Left cardiac atrium (tissue), 4 donors: ENCODE measurements around the gene RPS6KC1. TPM values are rescaled to one million over a fixed set of nuclear protein-coding genes. Genes with fewer than 3 reads are reported as not detected.
"Not testable (repeated sequence)": the region's sequence is repeated elsewhere in the genome, so short reads cannot be mapped to it uniquely, and the experiment has no call there.

Experiments used
- ATAC-seq, 2 donors: fragments of 200-7000 bp; cut with Tn5 transposase; one replicate each; pipeline ENCODE4 v1.9.1; 2020; ENCODE audit warnings: mild to moderate bottlenecking in 2 of 2, moderate library complexity in 2 of 2
- DNase-seq: peaks from one replicate; pipeline ENCODE4 v3.0.0-alpha.2; 2020
- intact Hi-C, 2 donors: fragments of 100-400 bp; cut with DNase I; formaldehyde crosslinking; loops; one replicate each; pipeline versions ENCODE4 v1.14.1 to v1.15.1; 2022 to 2023
- total RNA-seq, 2 donors: library from RNA; stranded (reverse); fragmentation: NEBNext Ultra II Directional; extraction: Animal tissue kit (Norgen Biotek cat#: 25700); gene quantifications; one replicate each; pipeline ENCODE4 v1.2.1, GENCODE V29; 2021
- donor health status: DM: no; HTN: yes; CAD: no.
- donor health status: DM: no; HTN: yes; CAD: no; lungs with severe emphysema.
- donor health status: DM: yes; HTN: yes; CAD: no.
- donor health status: Dilated cardiomyopathy.

Gene RPS6KC1
- total RNA-seq, 2 donors from 2014 or later = 10.0 to 11.8 TPM

DNA sequence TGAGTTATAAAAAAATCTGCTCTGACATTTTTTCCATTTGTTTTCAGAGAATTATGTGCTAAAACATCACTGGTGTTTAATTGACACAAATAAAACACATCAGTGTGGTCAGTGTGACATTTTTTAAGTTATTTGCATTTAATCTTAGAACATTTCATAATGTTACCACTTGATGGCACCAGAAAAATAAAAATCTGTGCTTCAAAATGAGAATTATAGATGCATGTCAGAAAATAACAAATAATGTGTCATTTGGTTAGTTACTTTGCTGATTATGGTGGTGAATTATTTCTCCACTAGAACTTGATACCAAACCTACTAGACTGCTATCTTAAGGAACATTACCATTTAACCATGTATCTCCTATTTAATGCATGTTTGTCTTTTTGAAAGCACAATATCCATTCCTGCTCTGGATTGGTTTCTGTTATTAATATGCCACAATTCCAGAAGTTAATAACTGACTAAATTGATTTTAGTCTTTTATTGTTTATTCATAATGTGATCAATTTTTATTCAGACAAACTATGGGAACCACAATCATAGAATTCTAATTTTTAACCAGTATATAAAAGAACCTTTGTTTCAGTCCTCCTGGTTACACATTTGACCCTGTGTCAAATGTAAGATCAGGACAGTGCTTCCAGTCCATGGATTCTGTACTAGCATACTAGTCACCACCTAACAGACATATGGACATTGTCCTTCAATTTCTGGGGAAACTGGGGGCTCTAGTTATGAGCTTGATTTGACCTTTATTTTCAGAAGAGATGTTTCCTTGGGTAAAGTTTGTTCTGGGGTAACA, 81.0 kb downstream of the RPS6KC1 start:
- DNase-seq (no peak), ATAC-seq (no peak)
- intact Hi-C loops = no loop called here

DNA sequence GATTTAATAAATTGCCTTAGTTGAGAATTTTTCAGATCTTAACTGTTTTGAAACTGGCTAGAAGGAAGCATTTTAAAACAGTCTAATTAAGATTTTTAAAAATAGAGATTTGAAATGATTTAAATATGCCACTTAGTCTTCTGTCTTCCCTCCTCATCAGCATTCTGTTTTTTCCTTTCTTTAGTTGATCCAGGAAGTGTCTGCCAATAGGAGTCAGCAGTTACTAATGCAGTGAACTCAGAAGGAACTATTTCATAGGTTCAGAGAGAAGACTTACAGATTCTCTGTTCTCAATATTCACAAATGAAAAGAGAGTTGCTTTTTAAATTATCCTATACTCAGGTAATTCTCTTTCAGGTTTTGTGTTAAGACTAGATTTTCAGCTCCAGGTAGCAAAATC, 84.5 kb downstream of the RPS6KC1 start:
- ATAC-seq (no peak), DNase-seq (no peak)
- intact Hi-C loops = no loop called here

DNA sequence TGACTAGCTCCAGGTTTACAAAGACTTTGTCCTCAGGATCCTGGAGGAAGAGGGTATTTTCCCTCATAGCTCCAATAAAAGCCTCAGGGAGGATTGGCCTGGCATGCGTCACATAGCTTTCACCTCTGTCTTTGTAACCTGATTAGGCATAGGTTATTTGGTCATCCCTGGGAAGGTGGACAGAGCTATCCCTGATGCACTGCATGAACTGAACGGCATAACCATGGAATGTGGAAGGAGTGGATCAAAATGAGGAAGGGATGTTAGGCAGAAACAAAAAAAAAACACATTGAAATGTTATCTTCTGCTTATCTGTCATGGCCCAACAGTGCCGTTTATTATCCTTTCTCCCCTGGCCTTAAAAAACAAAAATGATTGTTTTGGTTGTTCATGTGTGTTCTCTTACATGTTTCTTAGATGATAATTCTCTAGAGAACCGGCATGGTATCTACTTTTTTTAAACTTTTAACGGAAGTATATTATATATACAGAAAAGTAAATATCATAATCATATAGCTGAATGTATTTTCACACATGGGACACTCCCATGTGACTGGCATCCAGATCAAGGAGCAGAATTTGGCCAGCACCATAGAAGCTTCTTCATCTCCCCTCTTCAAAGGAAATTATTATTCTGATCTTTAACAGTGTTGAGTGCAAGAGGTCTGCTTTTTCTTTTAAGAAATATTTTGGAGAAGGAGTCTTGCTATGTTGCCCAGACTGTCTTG, 85.3 kb downstream of the RPS6KC1 start:
- ATAC-seq (no peak), DNase-seq (no peak)
- intact Hi-C loops = no loop called here

DNA sequence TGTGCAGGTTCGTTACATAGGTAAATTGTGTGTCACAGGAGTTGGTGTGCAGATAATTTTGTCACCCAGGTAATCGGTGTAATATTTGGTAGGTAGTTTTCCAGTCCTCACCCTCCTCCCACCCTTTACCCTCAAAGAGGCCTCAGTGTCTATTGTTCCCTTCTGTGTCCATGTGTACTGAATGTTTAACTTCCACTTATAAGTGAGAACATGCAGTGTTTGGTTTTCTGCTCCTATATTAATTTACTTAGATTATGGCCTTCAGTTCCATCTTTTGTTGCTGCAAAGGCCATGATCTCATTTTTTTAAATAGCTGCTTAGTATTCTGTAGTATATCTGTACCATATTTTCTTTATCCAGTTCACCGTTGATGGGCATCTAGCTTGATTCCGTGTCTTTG, 87.3 kb downstream of the RPS6KC1 start:
- no peak for ATAC-seq
- intact Hi-C loops = no loop called here
- DNase-seq = no peak

DNA sequence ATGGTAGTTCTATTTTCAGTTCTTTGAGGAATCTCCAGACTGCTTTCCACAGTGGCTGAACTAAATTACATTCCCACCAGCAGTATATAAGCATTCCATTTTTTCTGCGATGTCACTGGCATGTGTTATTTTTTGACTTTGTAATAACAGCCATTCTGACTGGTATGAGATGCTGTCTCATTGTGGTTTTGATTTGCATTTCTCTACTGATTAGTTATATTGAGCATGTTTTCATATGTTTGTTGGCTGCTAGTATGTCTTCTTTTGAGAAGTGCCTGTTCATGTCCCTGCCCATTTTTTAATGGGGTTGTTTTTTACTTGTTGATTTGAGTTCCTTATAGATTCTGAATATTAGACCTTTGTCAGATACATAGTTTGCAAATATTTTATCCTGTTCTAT, 87.9 kb downstream of the RPS6KC1 start:
- ATAC-seq (no peak), DNase-seq (no peak)
- intact Hi-C loops = no loop called here

DNA sequence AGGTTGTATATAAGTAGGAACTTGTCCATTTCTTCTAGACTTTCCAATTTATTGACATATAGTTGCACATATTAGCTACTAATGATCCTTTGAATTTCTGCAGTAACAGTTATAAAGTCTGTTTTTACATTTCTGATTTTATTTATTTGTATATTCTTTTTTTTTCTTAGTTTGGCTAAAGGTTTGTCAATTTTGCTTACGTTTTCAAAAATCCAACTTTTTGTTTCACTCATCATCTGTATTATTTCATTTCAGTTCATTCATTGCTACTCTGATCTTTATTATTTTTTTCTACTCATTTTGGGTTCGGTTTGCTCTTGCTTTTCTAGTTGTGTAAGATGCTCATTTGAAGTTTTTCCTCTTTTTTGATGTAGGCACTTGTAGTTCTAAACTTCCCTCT, 97.9 kb downstream of the RPS6KC1 start:
- DNase-seq = no peak
- intact Hi-C loops = no loop called here
- no peak for ATAC-seq

DNA sequence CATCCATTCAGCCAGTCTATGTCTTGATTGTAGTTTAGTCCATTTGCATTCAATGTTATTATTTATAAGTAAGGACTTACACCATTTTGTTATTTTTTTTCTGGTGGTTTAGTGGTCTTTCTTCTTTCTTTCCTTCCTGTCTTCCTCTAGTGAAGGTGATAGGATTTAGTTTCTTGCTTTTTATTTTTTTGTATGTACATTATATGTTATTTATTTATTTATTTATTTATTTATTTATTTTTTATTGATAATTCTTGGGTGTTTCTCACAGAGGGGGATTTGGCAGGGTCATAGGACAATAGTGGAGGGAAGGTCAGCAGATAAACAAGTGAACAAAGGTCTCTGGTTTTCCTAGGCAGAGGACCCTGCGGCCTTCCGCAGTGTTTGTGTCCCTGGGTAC, 99.0 kb downstream of the RPS6KC1 start:
- not testable (repeated sequence) for DNase-seq, ATAC-seq

DNA sequence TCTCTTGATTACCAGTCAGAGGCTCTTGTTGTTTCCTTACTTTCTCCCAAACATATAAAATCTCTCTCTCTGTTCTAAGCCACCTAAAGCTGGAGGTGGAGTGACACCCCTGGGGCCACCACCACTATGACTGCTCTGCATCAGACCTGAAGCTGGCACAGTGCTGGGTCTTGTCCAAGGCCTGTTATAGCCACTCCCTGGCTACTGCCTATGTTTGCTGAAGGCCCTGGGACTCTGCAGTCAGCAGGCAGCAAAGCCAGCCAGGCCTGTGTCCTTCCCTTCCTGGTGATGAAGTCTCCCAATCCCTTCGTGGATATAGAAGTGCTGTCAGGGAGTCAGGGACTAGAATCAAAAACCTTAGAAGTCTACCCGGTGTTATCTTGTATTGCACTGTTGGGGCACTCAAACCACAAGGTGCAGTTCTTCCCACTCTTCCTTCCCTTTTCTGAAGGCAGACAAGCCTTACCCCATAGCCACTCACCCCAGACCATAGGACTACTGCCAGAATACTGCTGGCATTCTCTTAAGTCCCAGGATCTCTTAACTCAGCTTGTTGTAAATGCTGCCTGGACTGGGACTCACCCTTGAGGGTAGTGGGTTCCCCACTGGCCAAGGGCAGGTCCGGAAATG, 103.1 kb downstream of the RPS6KC1 start:
- DNase-seq = no peak
- intact Hi-C loops = no loop called here
- peak in 1 of 2 donors; percentile 12 for ATAC-seq

More for the DNA sequence above, 99.0 kb downstream of the RPS6KC1 start:
- intact Hi-C loops = not testable (repeated sequence)

DNA sequence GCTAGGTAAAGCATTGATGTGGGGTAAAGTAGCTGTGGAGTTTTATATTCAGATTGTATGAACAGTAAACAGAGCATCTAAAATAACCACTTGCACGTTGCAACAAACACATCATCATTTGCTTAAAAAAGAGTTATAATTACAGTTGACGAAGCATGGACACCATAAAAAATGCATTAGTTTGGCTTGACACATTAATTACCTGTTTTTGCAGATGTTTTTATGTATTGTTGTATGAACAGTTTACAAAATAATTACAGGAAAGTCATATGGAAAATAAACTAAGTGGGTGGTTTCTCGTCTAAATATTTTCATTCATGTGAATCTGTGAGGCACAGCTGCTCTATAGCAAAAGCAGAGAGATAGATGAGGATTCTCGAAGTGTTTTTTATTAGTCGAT, 108.3 kb downstream of the RPS6KC1 start:
- no peak for ATAC-seq
- no peak for DNase-seq
- intact Hi-C loops = no loop called here

DNA sequence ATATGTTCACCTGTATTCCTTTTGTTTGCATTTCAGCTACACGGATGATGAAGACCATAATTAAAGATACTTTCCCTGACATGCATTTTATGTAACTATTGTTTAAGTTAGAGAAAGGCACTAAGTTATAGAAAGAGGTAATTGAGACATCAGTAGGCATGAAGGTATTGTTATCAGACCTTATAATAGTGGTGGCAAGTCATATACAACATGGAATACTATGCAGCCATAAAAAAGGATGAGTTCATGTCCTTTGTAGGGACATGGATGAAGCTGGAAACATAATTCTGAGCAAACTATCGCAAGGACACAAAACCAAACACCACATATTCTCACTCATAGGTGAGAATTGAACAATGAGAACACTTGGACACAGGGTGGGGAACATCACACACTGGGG, 109.4 kb downstream of the RPS6KC1 start:
- intact Hi-C loops, ATAC-seq, DNase-seq: not testable (repeated sequence)

DNA sequence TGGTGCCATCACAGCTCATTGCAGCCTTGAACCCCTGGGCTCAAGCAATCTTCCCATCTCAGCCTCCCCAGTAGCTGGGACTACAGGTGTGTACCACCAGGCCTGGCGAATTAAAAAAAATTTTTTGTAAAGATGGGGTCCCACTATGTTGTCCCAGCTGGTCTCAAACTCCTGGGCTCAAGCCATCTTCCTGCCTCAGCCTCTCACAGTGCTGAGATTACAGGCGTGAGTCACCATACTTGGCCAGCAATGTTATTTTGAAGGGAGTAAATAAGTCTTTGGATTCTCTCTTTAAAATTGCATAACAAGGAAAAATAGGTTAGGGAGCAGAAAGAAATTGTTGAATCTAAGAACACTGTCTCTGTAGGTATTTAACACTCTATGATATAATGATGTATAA, 111.3 kb downstream of the RPS6KC1 start:
- ATAC-seq (peak in 1 of 2 donors; percentile 90), DNase-seq (peak; percentile 48)
- intact Hi-C loops = no loop called here

DNA sequence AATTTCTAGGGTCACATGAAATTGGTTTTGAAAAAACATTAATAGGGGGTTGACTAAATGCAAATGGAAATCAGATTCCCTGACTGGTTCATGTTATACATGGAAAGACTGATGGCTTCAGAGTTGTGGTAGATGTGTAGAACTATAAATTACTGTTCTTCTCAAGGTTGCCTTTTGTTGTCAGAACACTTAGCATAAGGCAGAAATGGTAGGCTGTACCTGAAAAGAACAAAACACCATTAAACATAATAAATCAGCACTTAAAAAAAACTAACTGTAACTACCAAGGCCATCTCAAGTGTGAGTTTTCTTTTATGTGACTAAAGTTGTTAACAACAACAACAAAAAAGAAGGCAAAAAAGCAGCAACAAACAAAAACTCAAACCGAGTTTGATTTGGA, 111.8 kb downstream of the RPS6KC1 start:
- DNase-seq (no peak), ATAC-seq (no peak)
- intact Hi-C loops = no loop called here

DNA sequence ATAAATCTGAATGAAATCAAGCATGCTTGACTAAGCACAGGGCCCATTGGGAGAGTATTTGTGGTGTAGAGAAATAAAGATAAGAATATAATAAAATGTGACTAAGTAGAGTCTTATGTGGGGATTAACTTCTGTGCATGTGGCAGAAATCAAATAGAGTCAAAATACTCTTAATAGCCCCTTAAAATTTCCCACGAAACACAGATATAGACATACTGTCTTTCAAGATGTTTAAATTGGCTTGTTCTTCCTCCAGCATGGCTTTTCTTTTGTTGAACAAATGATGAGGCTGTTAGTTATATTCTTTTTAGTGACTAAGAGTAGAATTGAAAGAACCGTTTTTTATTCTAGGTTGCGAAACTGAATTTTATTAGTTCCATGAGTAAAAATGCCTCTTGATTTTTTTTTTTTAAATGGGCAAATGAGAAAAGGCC, 112.3 kb downstream of the RPS6KC1 start:
- intact Hi-C loops = no loop called here
- no peak for DNase-seq
- ATAC-seq = peak in 1 of 2 donors; percentile 32

DNA sequence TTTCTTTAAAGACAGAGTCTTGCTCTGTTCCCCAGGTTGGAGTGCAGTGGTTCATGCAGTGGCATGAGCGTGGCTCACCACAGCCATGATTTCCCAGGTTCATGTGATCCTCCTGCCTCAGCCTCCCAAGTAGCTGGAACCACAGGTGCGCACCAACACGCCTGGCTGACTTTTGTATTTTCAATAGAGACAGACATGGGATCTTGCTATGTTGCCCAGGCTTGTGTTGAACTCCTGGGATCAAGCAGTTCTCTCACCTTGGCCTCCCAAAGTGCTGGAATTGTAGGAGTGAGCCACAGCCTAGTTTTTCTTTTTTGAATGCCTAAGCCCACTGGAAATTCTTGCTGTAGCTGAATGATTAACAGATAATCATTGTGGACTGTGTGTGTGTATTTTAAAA, 113.5 kb downstream of the RPS6KC1 start:
- ATAC-seq (no peak), DNase-seq (no peak)
- intact Hi-C loops = no loop called here

DNA sequence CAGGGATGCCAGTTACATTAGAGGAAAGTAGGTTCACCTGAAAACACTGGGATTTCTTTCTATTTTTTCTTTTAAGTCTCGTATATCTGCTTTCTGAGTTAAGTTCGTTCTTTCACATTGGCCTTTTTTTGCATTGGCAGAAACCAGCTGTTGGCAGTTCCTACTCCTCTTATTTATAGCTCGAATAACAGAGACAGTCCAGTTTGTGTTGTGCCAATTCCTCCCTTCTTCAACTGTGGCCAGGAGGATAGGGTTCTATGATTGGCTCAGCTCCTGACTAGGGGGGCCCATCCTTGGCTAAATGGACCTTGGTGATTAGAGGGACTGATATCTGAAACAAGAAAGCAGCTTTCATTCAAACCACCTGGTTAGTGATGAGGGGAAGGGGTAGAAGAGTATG, 115.8 kb downstream of the RPS6KC1 start:
- ATAC-seq (peak; percentile 38 to 74), DNase-seq (no peak)
- intact Hi-C loops = no loop called here

DNA sequence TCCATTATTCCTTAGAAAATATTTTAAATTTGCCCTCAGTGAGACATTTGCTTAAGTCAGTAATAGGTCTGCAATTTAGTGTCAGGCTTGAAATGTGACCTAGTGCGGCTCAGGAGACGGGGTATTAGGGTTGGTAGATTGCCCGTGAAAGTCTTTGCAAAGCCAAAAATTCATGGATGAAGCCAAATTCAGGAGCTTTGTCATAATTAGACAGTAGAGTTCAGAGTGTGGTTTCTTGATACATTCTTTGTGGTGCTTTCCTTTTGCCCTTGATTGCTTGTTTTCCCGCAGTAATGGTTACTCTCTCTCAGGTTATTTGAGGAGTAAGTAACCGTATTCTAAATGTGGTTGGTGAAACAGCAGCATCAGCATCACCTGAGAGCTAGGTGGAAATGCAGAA, 120.7 kb downstream of the RPS6KC1 start:
- no peak for ATAC-seq
- intact Hi-C loops = no loop called here
- no peak for DNase-seq

DNA sequence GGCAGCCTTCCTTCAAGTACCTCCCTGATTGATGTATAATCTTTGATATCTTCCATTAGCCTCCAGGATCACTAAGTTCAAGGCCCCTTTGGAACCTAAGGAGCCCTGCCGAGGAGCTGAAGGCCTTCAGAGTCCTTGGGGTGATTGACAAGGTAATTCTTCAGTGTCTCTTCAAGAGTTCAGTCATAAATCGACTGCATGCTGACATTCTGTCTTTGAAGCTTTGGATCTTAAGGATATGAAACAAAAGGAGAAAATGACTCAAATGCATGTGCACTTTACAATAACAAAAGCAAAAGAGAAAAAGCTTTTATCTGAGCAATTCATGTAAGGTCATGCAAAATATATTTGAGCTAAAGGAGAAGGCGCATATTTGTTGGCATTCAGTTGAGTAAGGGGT, 125.3 kb downstream of the RPS6KC1 start:
- DNase-seq = no peak
- ATAC-seq = no peak
- intact Hi-C loops = no loop called here

DNA sequence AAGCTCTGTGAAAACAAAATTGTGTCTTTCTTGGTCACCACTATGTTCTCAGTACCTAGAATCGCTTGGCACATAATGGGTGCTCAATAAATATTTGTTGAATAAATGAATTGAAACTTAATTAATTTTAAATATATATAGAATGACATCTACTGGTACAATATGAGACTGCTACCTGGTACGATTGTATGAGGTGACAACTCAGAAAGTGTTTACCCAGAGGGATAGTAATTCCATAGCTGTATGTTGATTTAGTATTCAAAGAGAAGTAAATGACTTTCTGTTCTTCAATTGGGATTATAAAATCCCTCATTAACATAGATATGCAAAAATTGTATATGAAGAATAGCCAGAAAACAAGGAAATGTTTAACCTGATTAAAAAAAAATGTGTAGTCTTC, 128.7 kb downstream of the RPS6KC1 start:
- ATAC-seq = no peak
- intact Hi-C loops = no loop called here
- DNase-seq = no peak

DNA sequence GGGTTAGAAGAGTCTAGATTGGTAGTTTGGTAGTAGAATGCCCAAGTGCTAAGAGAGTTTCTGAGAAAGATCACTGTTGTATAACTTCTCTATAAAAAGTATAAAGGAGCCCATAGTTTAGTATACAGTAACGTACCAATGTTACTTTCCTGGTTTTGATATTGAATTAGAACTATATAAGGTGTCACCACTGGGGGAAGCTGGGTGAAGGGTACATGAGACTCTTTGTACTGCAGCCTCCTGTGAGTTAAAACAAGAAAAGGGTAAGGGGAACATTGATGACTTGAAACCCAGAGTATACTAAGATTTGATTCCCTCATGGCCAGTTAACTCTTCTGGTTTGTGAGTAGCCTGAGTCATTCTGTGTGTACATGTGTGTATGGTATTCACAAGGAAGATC, 129.8 kb downstream of the RPS6KC1 start:
- ATAC-seq (no peak), DNase-seq (no peak)
- intact Hi-C loops = no loop called here

DNA sequence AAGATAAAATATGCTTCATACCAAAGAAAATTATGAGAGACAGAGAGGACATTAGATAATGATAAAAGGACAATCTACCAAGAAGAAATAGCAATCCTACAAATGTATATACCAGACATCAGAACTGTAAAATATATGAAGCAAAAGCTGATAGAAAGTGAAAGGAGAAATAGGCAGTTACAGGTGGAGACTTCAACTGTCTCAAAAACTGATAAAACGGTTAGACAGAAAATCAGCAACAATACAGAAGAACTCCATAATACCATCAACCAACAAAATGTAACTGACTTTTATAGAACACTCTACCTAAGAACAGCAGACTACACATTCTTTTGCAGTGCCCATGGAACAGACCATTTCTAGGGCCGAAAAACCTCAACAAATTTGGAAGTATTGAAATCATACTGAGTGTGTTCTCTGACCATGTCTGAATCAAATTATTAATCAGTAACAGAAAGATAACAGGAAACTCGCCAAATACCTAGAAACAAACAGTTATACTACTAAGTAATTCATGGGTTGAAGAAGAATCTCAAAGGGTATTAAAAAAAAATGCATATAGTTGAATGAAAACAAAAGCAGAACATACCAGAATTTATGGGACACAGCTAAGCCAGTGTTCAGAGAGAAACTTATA, 132.1 kb downstream of the RPS6KC1 start:
- intact Hi-C loops = no loop called here
- no peak for ATAC-seq

More for the DNA sequence above, 132.1 kb downstream of the RPS6KC1 start:
- no peak for DNase-seq
